HCT116 (cell line): ENCODE results near the gene COG1. TPM values are rescaled to one million over a fixed set of nuclear protein-coding genes. Genes with fewer than 3 reads are reported as not detected.

Experiments
- ATAC-seq: fragments of 200-7000 bp; cut with Tn5 transposase; 2 replicates; pipeline ENCODE4 v1.9.1; 2020; ENCODE audit warnings: mild to moderate bottlenecking, moderate library complexity
- BruUV-seq: library from RNA; stranded (reverse); fragments of 400-500 nt; replicated peaks from 2 replicates; lab custom pipeline; 2021; lab: Mats Ljungman, UMichigan
- CTCF ChIA-PET: fragments of 300-600 bp; sonication (Branson Sonifier 250); formaldehyde crosslinking; loops from one replicate; lab custom pipeline; 2021; ENCODE audit warnings: antibody characterized with exemption; lab: Charles Lee
- POLR2A ChIA-PET: fragments of 300-600, 350-600 bp; sonication (Branson Sonifier 250); formaldehyde crosslinking; loops from one replicate; lab custom pipeline; 2021; ENCODE audit warnings: antibody characterized with exemption; lab: Charles Lee
- RAD21 ChIA-PET, 2 experiments: fragments of 300-600 bp; sonication (Branson Sonifier 250); formaldehyde crosslinking; loops; one replicate each; lab custom pipeline; 2023; ENCODE audit warnings: low total read pairs in 2 of 2; ENCODE audit not compliant: uncharacterized antibody in 2 of 2, unreplicated experiment in 2 of 2, low non-redundant PET in 1 of 2; lab: Charles Lee
- DNase-seq: peaks from one replicate; pipeline ENCODE4 v3.0.0-alpha.2; 2010; ENCODE audit warnings: low read depth, low spot score
- H2AFZ ChIP-seq: fragments of 200-600 bp; shearing (Covaris generic), sonication (generic); 2 replicates; pipeline ENCODE4 v1.6.1; 2017; ENCODE audit warnings: low read depth, mixed run types, mixed read lengths, antibody characterized with exemption, low read length; ENCODE audit not compliant: poor library complexity, severe bottlenecking
- H3K27ac ChIP-seq: 2 replicates; pipeline ENCODE4 v1.5.1; 2012; ENCODE audit warnings: low read depth, low read length
- H3K27me3 ChIP-seq: fragments of 200-600 bp; sonication (generic); 2 replicates; pipeline ENCODE4 v1.6.1; 2016; ENCODE audit warnings: mixed run types, low read length, mixed read lengths; ENCODE audit not compliant: insufficient read depth
- H3K36me3 ChIP-seq, 2 experiments: fragments of 200-500 bp in 1 of 2; fragments of 200-600 bp in 1 of 2; sonication (Bioruptor generic) in 1 of 2; sonication (generic) in 1 of 2; 2 replicates each; pipeline versions ENCODE4 v1.5.1 to v1.6.1; 2014 to 2016; ENCODE audit warnings: low read length in 2 of 2, inconsistent platforms in 1 of 2, mixed read lengths in 1 of 2, mixed run types in 1 of 2; ENCODE audit not compliant: insufficient read depth in 2 of 2, control insufficient read depth in 1 of 2
- H3K4me1 ChIP-seq, 2 experiments: fragments of 200-600 bp in 1 of 2; sonication (generic) in 1 of 2; 2 replicates each; pipeline versions ENCODE4 v1.5.1 to v1.6.1; 2012 to 2017; ENCODE audit warnings: low read length in 2 of 2, inconsistent platforms in 1 of 2, mild to moderate bottlenecking in 1 of 2, mixed read lengths in 1 of 2, mixed run types in 1 of 2, moderate library complexity in 1 of 2; ENCODE audit not compliant: insufficient read depth in 2 of 2, control insufficient read depth in 1 of 2
- H3K4me2 ChIP-seq: fragments of 200-600 bp; sonication (generic); 2 replicates; pipeline ENCODE4 v1.6.1; 2017; ENCODE audit warnings: mixed run types, low read length, mixed read lengths
- H3K4me3 ChIP-seq, 2 experiments: fragments of 200-600 bp in 1 of 2; sonication (generic) in 1 of 2; replicated peaks in 1 of 2; 2 replicates each; pipeline ENCODE4 v1.5.1; 2011 to 2016; ENCODE audit warnings: low read length in 2 of 2, control low read depth in 1 of 2, low read depth in 1 of 2, mild to moderate bottlenecking in 1 of 2, mixed read lengths in 1 of 2, mixed run types in 1 of 2
- H3K79me2 ChIP-seq: fragments of 200-600 bp; sonication (generic); 2 replicates; pipeline ENCODE4 v1.6.1; 2017; ENCODE audit warnings: mild to moderate bottlenecking, mixed run types, low read length, moderate library complexity, mixed read lengths; ENCODE audit not compliant: insufficient read depth
- H3K9ac ChIP-seq: fragments of 200-600 bp; sonication (generic); 2 replicates; pipeline ENCODE4 v1.6.1; 2016; ENCODE audit warnings: low read length, mixed read lengths
- H3K9me2 ChIP-seq: fragments of 200-600 bp; sonication (generic), shearing (Covaris generic); 2 replicates; pipeline ENCODE4 v1.6.1; 2017; ENCODE audit warnings: mixed run types, mild to moderate bottlenecking, moderate library complexity; ENCODE audit not compliant: insufficient read depth
- H3K9me3 ChIP-seq, 2 experiments: fragments of 200-500 bp in 1 of 2; fragments of 200-600 bp in 1 of 2; sonication (Bioruptor generic) in 1 of 2; sonication (generic) in 1 of 2; 2 replicates each; pipeline ENCODE4 v1.6.1; 2014 to 2017; ENCODE audit warnings: low read length in 2 of 2, mixed read lengths in 2 of 2, inconsistent platforms in 1 of 2, low read depth in 1 of 2, mild to moderate bottlenecking in 1 of 2, mixed run types in 1 of 2, moderate library complexity in 1 of 2; ENCODE audit not compliant: control insufficient read depth in 1 of 2, insufficient read depth in 1 of 2
- H4K20me1 ChIP-seq: fragments of 200-600 bp; sonication (generic), shearing (Covaris generic); 2 replicates; pipeline ENCODE4 v1.6.1; 2017; ENCODE audit warnings: mixed run types, mild to moderate bottlenecking, moderate library complexity; ENCODE audit not compliant: insufficient read depth
- CBX3 ChIP-seq: IDR thresholded peaks from 2 replicates; pipeline ENCODE4 v1.6.1; 2012; ENCODE audit warnings: low read depth
- EGR1 ChIP-seq: IDR thresholded peaks from 2 replicates; pipeline ENCODE4 v1.6.1; 2012; ENCODE audit warnings: low read depth
- ELF1 ChIP-seq: IDR thresholded peaks from 2 replicates; pipeline ENCODE4 v1.6.1; 2012; ENCODE audit warnings: low read depth, borderline replicate concordance
- FOSL1 ChIP-seq: IDR thresholded peaks from 2 replicates; pipeline ENCODE4 v1.6.1; 2012; ENCODE audit warnings: low read depth
- POLR2A ChIP-seq: IDR thresholded peaks from 2 replicates; pipeline ENCODE4 v1.7.0; 2011; ENCODE audit warnings: borderline replicate concordance; ENCODE audit not compliant: insufficient read depth, insufficient read length; ENCODE audit errors: extremely low read depth
- POLR2AphosphoS5 ChIP-seq: IDR thresholded peaks from 2 replicates; pipeline ENCODE4 v1.6.1; 2011; ENCODE audit warnings: mild to moderate bottlenecking, low read depth, low read length, moderate library complexity
- SRF ChIP-seq: IDR thresholded peaks from 2 replicates; pipeline ENCODE4 v1.6.1; 2012; ENCODE audit warnings: low read depth
- YY1 ChIP-seq: IDR thresholded peaks from 2 replicates; pipeline ENCODE4 v1.6.1; 2011; ENCODE audit warnings: low read length, low read depth, moderate library complexity, mild to moderate bottlenecking; ENCODE audit not compliant: insufficient replicate concordance; ENCODE audit errors: extremely low read depth
- intact Hi-C: fragments of 100-400 bp; cut with micrococcal nuclease; formaldehyde crosslinking; loops from 2 replicates; pipeline ENCODE4 v1.10.0; 2022
- total RNA-seq: library from RNA; stranded (reverse); gene quantifications from one replicate; pipeline ENCODE4 v1.2.1, GENCODE V29; 2021; ENCODE audit not compliant: unreplicated experiment
- TF ChIP-seq, protein P1 (sequence below): IDR thresholded peaks from 2 replicates; pipeline ENCODE4 v1.6.1; 2011; ENCODE audit warnings: mild to moderate bottlenecking, low read length, moderate library complexity; ENCODE audit not compliant: insufficient replicate concordance; ENCODE audit errors: extremely low read depth
- TF ChIP-seq, protein P2 (sequence below): IDR thresholded peaks from 2 replicates; pipeline ENCODE4 v1.6.1; 2012
- TF ChIP-seq, protein P3 (sequence below): IDR thresholded peaks from 2 replicates; pipeline ENCODE4 v1.6.1; 2012

Gene COG1
- total RNA-seq, 1 experiment from 2014 or later, result 44.6 TPM

DNA sequence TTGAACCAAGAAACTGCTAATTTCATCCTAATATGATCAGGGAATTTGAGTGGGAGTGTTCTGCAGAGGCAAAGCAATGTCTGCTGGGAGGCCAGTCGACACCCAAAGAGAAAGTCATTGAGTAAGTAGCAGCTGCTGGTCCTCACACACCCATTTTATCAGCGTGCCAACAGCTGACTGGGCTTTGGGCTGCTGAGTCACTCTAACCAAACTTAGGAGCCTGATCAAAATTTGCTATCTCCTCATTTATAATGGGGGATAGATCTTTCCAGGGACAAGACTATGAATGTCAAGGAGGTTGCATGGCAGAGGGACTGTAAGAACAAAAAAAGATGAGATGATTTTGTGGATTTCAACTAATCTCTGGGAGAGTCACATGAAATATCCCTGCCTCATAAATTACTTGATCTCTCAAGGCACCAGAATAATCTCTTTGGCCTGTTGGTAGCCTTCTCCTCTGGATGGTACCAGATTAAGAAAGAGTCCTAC, 35.9 kb downstream of the COG1 start (continued):
- TF ChIP-seq FOSL1, result peak; percentile 60

DNA sequence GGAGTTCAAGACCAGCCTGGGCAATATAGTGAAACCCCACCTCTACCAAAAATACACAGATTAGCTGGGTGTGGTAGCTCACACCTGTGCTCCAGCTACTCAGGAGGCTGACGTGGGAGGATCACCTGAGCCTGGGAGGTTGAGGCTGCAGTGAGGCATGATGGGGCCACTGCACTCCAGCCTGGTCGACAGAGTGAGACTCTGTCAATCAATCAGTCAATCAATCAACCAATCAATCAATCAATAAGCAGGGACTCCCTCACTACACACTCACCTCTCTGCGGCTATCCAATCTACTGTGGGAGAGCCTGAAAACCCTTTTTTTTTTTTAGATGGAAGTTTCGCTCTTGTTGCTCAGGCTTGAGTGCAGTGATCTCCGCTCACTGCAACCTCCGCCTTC, 37.2 kb downstream of the COG1 start:
- DNase-seq (no peak), ATAC-seq (no peak)
- ChIA-PET CTCF (no interaction called here), RAD21 (no interaction called here), POLR2A (no interaction called here)
- Histone ChIP-seq H3K4me3 (peak overlapping the region in 1 of 2 experiments; percentile 2; a peak in 1 of 4 replicates), H3K79me2 (peaks cover 83% of the 10 kb centered on the region), H3K9me3 (no peaks in the 10 kb centered on the region), H3K27ac (no peak overlapping the region), H3K4me2 (peak overlapping the region; percentile 89), H4K20me1 (peaks cover 6% of the 10 kb centered on the region; the same call in 1 of the 2 replicates), H3K4me1 (peaks cover 30 to 53% of the 10 kb centered on the region in 2 experiments), H3K36me3 (peaks cover 3 to 12% of the 10 kb centered on the region in 2 experiments; a peak in 2 of 4 replicates), H3K9me2 (no peaks in the 10 kb centered on the region), H3K9ac (no peak overlapping the region), H3K27me3 (no peaks in the 10 kb centered on the region), H2AFZ (no peak overlapping the region)
- no TSS peak for BruUV-seq
- intact Hi-C loops, result loop anchor here (5.0 kb wide), 1 partner anchor 503 kb away; no protein-coding TSS in a partner anchor
- no peak for TF ChIP-seq ELF1
- TF ChIP-seq, protein P1, sequence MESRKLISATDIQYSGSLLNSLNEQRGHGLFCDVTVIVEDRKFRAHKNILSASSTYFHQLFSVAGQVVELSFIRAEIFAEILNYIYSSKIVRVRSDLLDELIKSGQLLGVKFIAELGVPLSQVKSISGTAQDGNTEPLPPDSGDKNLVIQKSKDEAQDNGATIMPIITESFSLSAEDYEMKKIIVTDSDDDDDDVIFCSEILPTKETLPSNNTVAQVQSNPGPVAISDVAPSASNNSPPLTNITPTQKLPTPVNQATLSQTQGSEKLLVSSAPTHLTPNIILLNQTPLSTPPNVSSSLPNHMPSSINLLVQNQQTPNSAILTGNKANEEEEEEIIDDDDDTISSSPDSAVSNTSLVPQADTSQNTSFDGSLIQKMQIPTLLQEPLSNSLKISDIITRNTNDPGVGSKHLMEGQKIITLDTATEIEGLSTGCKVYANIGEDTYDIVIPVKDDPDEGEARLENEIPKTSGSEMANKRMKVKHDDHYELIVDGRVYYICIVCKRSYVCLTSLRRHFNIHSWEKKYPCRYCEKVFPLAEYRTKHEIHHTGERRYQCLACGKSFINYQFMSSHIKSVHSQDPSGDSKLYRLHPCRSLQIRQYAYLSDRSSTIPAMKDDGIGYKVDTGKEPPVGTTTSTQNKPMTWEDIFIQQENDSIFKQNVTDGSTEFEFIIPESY, result no peak
- TF ChIP-seq, all 23 proteins: peak for 0

DNA sequence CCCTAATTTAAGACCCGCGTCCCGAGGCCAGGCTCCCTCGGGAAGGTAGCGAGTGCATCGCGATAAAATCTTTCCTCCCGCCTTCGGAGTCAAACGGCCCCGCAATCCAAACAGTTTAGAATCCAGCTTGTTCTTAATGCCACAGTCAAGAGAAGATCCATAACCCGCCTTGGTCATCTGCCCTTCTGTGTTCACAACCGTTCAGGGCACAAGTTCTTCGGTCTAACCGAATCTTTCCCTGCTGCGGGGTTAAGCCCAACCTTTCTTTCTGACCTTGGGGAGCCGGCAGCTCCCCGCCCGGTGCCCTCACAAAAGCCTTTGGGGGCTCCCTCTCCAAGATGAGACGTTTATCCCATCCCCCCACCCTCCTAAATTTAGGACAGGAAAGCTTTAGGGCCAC, 38.5 kb downstream of the COG1 start:
- Histone ChIP-seq H3K27me3 (no peaks in the 10 kb centered on the region), H3K4me3 (peak overlapping the region; percentile 89 to 92), H3K36me3 (peaks cover 16 to 21% of the 10 kb centered on the region in 2 experiments; a peak in 2 of 4 replicates), H3K4me2 (peak overlapping the region; percentile 89), H3K4me1 (peaks cover 30 to 53% of the 10 kb centered on the region in 2 experiments), H3K79me2 (peaks cover 73% of the 10 kb centered on the region), H4K20me1 (peaks cover 6% of the 10 kb centered on the region; the same call in 1 of the 2 replicates), H3K9ac (peak overlapping the region; percentile 75), H2AFZ (no peak overlapping the region), H3K27ac (peak overlapping the region; percentile 78), H3K9me2 (no peaks in the 10 kb centered on the region), H3K9me3 (no peaks in the 10 kb centered on the region)
- POLR2A ChIA-PET, result no interaction called here
- CTCF ChIA-PET, result interaction anchor here (0.9 to 1.8 kb wide), 7 partner anchors 13 to 674 kb away, joined by 3 to 8 read pairs (median 4); no protein-coding TSS in a partner anchor
- ATAC-seq (no peak), DNase-seq (no peak)
- no TSS peak for BruUV-seq
- RAD21 ChIA-PET, result interaction anchor here in 1 of 2 experiments (1.1 kb wide), 1 partner anchor 505 kb away, joined by 3 read pairs; no protein-coding TSS in a partner anchor
- intact Hi-C loops, result loop anchor here (5.0 kb wide), 1 partner anchor 504 kb away; no protein-coding TSS in a partner anchor
- TF ChIP-seq YY1, result no peak
- no peak for TF ChIP-seq SRF
- TF ChIP-seq EGR1, result no peak
- TF ChIP-seq POLR2A, result no peak
- TF ChIP-seq, protein P1, result no peak
- no peak for TF ChIP-seq CBX3
- TF ChIP-seq, protein P2, sequence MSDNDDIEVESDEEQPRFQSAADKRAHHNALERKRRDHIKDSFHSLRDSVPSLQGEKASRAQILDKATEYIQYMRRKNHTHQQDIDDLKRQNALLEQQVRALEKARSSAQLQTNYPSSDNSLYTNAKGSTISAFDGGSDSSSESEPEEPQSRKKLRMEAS, result no peak
- TF ChIP-seq, protein P3, sequence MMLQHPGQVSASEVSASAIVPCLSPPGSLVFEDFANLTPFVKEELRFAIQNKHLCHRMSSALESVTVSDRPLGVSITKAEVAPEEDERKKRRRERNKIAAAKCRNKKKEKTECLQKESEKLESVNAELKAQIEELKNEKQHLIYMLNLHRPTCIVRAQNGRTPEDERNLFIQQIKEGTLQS, result no peak
- TF ChIP-seq POLR2AphosphoS5, result no peak
